H9 (cell line): ENCODE data around the gene LBHD2. TPM values are rescaled to one million over a fixed set of nuclear protein-coding genes. Genes with fewer than 3 reads are reported as not detected.

Experiments
- DNase-seq: peaks from one replicate; pipeline ENCODE4 v3.0.0-alpha.2; 2017
- H2AFZ ChIP-seq: one replicate; pipeline ENCODE4 v1.6.1; 2013; ENCODE audit warnings: mild to moderate bottlenecking, low read length, control low read depth, moderate library complexity
- H2AK5ac ChIP-seq: 2 replicates; pipeline ENCODE4 v1.6.1; 2013; ENCODE audit warnings: low read length, control low read depth, mixed read lengths; ENCODE audit not compliant: insufficient read length
- H2BK120ac ChIP-seq: one replicate; pipeline ENCODE4 v1.6.1; 2013; ENCODE audit warnings: low read depth, mild to moderate bottlenecking, low read length, control low read depth, inconsistent platforms; ENCODE audit not compliant: poor library complexity, severe bottlenecking
- H2BK12ac ChIP-seq: 2 replicates; pipeline ENCODE4 v1.6.1; 2013; ENCODE audit warnings: low read length, control low read depth, mixed read lengths, low read depth; ENCODE audit not compliant: insufficient read length
- H2BK15ac ChIP-seq: 2 replicates; pipeline ENCODE4 v1.6.1; 2013; ENCODE audit warnings: low read depth, low read length, control low read depth
- H2BK20ac ChIP-seq: one replicate; pipeline ENCODE4 v1.6.1; 2013; ENCODE audit warnings: low read depth, mild to moderate bottlenecking, low read length, control low read depth, inconsistent platforms; ENCODE audit not compliant: poor library complexity, severe bottlenecking
- H2BK5ac ChIP-seq: 2 replicates; pipeline ENCODE4 v1.6.1; 2013; ENCODE audit warnings: low read length, control low read depth, mixed read lengths; ENCODE audit not compliant: insufficient read length
- H3K14ac ChIP-seq: 2 replicates; pipeline ENCODE4 v1.6.1; 2013; ENCODE audit warnings: low read length, control low read depth; ENCODE audit not compliant: insufficient read depth
- H3K18ac ChIP-seq: 2 replicates; pipeline ENCODE4 v1.6.1; 2013; ENCODE audit warnings: low read depth, mild to moderate bottlenecking, mixed read lengths, low read length, control low read depth; ENCODE audit not compliant: insufficient read length
- H3K23ac ChIP-seq: 2 replicates; pipeline ENCODE4 v1.6.1; 2013; ENCODE audit warnings: low read length, control low read depth, mixed read lengths, low read depth; ENCODE audit not compliant: insufficient read length
- H3K23me2 ChIP-seq: 2 replicates; pipeline ENCODE4 v1.6.1; 2013; ENCODE audit warnings: low read depth, mild to moderate bottlenecking, mixed read lengths, low read length, control low read depth; ENCODE audit not compliant: insufficient read length, poor library complexity, severe bottlenecking
- H3K27ac ChIP-seq: 2 replicates; pipeline ENCODE4 v1.5.1; 2013; ENCODE audit warnings: low read length, control low read depth, mixed read lengths, low read depth; ENCODE audit not compliant: insufficient read length
- H3K27me3 ChIP-seq: 2 replicates; pipeline ENCODE4 v1.6.1; 2013; ENCODE audit warnings: low read length, control low read depth, inconsistent platforms; ENCODE audit not compliant: insufficient read depth
- H3K4ac ChIP-seq: 2 replicates; pipeline ENCODE4 v1.6.1; 2013; ENCODE audit warnings: low read depth, mild to moderate bottlenecking, control low read depth, inconsistent platforms, low read length, moderate library complexity
- H3K4me1 ChIP-seq: 2 replicates; pipeline ENCODE4 v1.6.1; 2013; ENCODE audit warnings: low read length, control low read depth, inconsistent platforms; ENCODE audit not compliant: insufficient read depth
- H3K4me2 ChIP-seq: 2 replicates; pipeline ENCODE4 v1.6.1; 2013; ENCODE audit warnings: low read length, control low read depth, mixed read lengths; ENCODE audit not compliant: insufficient read length, insufficient read depth
- H3K56ac ChIP-seq: 2 replicates; pipeline ENCODE4 v1.6.1; 2013; ENCODE audit warnings: low read depth, mild to moderate bottlenecking, mixed read lengths, low read length, control low read depth; ENCODE audit not compliant: insufficient read length
- H3K79me1 ChIP-seq: 2 replicates; pipeline ENCODE4 v1.6.1; 2013; ENCODE audit warnings: low read depth, mild to moderate bottlenecking, moderate library complexity, low read length, control low read depth, inconsistent platforms; ENCODE audit not compliant: insufficient read depth, poor library complexity, severe bottlenecking
- H3K79me2 ChIP-seq: 2 replicates; pipeline ENCODE4 v1.6.1; 2013; ENCODE audit warnings: low read length, control low read depth, inconsistent platforms; ENCODE audit not compliant: insufficient read depth
- H3K9ac ChIP-seq: 2 replicates; pipeline ENCODE4 v1.6.1; 2013; ENCODE audit warnings: low read length, control low read depth, mixed read lengths; ENCODE audit not compliant: insufficient read length; ENCODE audit errors: extremely low read depth
- H3K9me3 ChIP-seq: one replicate; pipeline ENCODE4 v1.6.1; 2013; ENCODE audit warnings: low read depth, low read length, inconsistent platforms; ENCODE audit not compliant: control insufficient read depth
- H3T11ph ChIP-seq: one replicate; pipeline ENCODE4 v1.6.1; 2013; ENCODE audit warnings: mild to moderate bottlenecking, low read length, control low read depth, inconsistent platforms
- H4K20me1 ChIP-seq: one replicate; pipeline ENCODE4 v1.6.1; 2013; ENCODE audit not compliant: control insufficient read depth, insufficient read length, insufficient read depth
- H4K5ac ChIP-seq: 2 replicates; pipeline ENCODE4 v1.6.1; 2013; ENCODE audit warnings: low read depth, mild to moderate bottlenecking, mixed read lengths, low read length, control low read depth; ENCODE audit not compliant: insufficient read length
- H4K8ac ChIP-seq: replicated peaks from 2 replicates; pipeline ENCODE4 v1.6.1; 2013; ENCODE audit warnings: low read length, control low read depth, mixed read lengths, low read depth; ENCODE audit not compliant: insufficient read length
- H4K91ac ChIP-seq: 2 replicates; pipeline ENCODE4 v1.6.1; 2013; ENCODE audit warnings: low read depth, mild to moderate bottlenecking, moderate library complexity, mixed read lengths, low read length, control low read depth; ENCODE audit not compliant: insufficient read length
- H3K27ac Mint-ChIP-seq, 3 experiments: 2 replicates in 2 of 3; 3 replicates in 1 of 3; pipeline ENCODE4 v1.8.0; 2020 to 2021; ENCODE audit warnings: mixed read lengths in 3 of 3, mild to moderate bottlenecking in 1 of 3, moderate library complexity in 1 of 3
- H3K27me3 Mint-ChIP-seq: 2 replicates; pipeline ENCODE4 v1.8.0; 2021; ENCODE audit warnings: low read depth, mild to moderate bottlenecking, moderate library complexity, mixed read lengths
- H3K36me3 Mint-ChIP-seq, 3 experiments: 2 replicates in 2 of 3; 3 replicates in 1 of 3; pipeline ENCODE4 v1.8.0; 2020 to 2021; ENCODE audit warnings: low read depth in 3 of 3, mixed read lengths in 3 of 3; ENCODE audit not compliant: insufficient read depth in 1 of 3
- H3K4me1 Mint-ChIP-seq, 2 experiments: 2 replicates each; pipeline ENCODE4 v1.8.0; 2020; ENCODE audit warnings: mixed read lengths in 2 of 2
- H3K4me3 Mint-ChIP-seq, 2 experiments: 2 replicates in 1 of 2; 3 replicates in 1 of 2; pipeline ENCODE4 v1.8.0; 2020 to 2021; ENCODE audit warnings: mild to moderate bottlenecking in 2 of 2, mixed read lengths in 2 of 2, moderate library complexity in 1 of 2
- H3K9me3 Mint-ChIP-seq, 2 experiments: 2 replicates in 1 of 2; 3 replicates in 1 of 2; pipeline ENCODE4 v1.8.0; 2020; ENCODE audit warnings: mild to moderate bottlenecking in 2 of 2, mixed read lengths in 2 of 2, moderate library complexity in 1 of 2
- CTCF ChIP-seq: fragments of 200-600 bp; sonication (generic); conservative IDR thresholded peaks from 3 replicates; pipeline ENCODE4 v1.8.0; 2021; ENCODE audit warnings: antibody characterized with exemption, mild to moderate bottlenecking
- WGBS: extraction: QIAGEN DNeasy Blood & Tissue Kit; methylation state at CpG from one replicate; pipeline ENCODE4 v1.1.7; 2013; ENCODE audit warnings: missing lambda C conversion rate, low lambda C conversion rate, mixed read lengths; ENCODE audit not compliant: insufficient read length; ENCODE audit errors: extremely low coverage; 5-methylcytosine and 5-hydroxymethylcytosine counted together
- total RNA-seq: library from RNA; stranded (reverse); gene quantifications from 2 replicates; pipeline ENCODE4 v1.2.1, GENCODE V29; 2021

Gene LBHD2
- total RNA-seq, 1 experiment from 2014 or later: not detected

GRCh38 chr14:103122947-103123633 is 39.1 kb downstream of the LBHD2 start, which contains the start of gene TNFAIP2:
Gene TNFAIP2, plus strand, starts transcription at chr14:103123461. Its CDS starts 2,997 bp downstream, at chr14:103126458.
- Histone ChIP-seq H2BK20ac (no peak within 1 kb of the TSS), H4K5ac (no peak within 1 kb of the TSS), H3K14ac (peak within 1 kb of the TSS; percentile 61; the same call in 1 of the 2 replicates), H3K23me2 (no peaks in the 10 kb centered on the region), H3K4me1 (peaks cover 4% of the 10 kb centered on the region; the same call in 1 of the 2 replicates), H4K91ac (no peak within 1 kb of the TSS), H2BK120ac (no peak within 1 kb of the TSS), H2BK5ac (no peak within 1 kb of the TSS), H2AFZ (no peak within 1 kb of the TSS), H3T11ph (no peak within 1 kb of the TSS), H3K79me1 (no peaks in the 10 kb centered on the region), H3K56ac (no peak within 1 kb of the TSS), H3K27me3 (no peaks in the 10 kb centered on the region), H4K20me1 (peaks cover 8% of the 10 kb centered on the region), H3K27ac (no peak within 1 kb of the TSS), H2BK15ac (no peak within 1 kb of the TSS), H2BK12ac (no peak within 1 kb of the TSS), H3K9ac (no peak within 1 kb of the TSS), H2AK5ac (no peak within 1 kb of the TSS), H3K4ac (no peak within 1 kb of the TSS), H3K79me2 (no peaks in the 10 kb centered on the region), H3K18ac (no peak within 1 kb of the TSS), H4K8ac (no peak within 1 kb of the TSS), H3K23ac (no peak within 1 kb of the TSS), H3K9me3 (no peaks in the 10 kb centered on the region), H3K4me2 (peak within 1 kb of the TSS; percentile 7)
- DNase-seq: peak; percentile 82
- H3K27me3 Mint-ChIP-seq: peaks cover 37% of the 10 kb centered on the region
- H3K27ac Mint-ChIP-seq: no peak within 1 kb of the TSS; a peak in 1 of 7 replicates
- peaks cover 0 to 3% (median 0%) of the 10 kb centered on the region in 3 experiments; a peak in 3 of 7 replicates for H3K36me3 Mint-ChIP-seq
- no peaks in the 10 kb centered on the region for H3K9me3 Mint-ChIP-seq
- H3K4me1 Mint-ChIP-seq: peaks cover 17 to 25% of the 10 kb centered on the region in 2 experiments
- WGBS: no CpG with 5 or more reads among the region's 74 CpGs
- H3K4me3 Mint-ChIP-seq: peak within 1 kb of the TSS; percentile 57 to 68; a peak in 4 of 5 replicates
- no peak for TF ChIP-seq CTCF
